B cell (primary cell): ENCODE measurements around the gene SWAP70.

Source experiments
- CTCF ChIP-seq: fragments of 200-600 bp; IDR thresholded peaks from one replicate; pipeline ENCODE4 v1.8.0; 2022; ENCODE audit warnings: antibody characterized with exemption, mild to moderate bottlenecking
- EZH2 ChIP-seq: IDR thresholded peaks from 2 replicates; pipeline ENCODE4 v1.6.1; 2012; ENCODE audit warnings: borderline replicate concordance, low read depth, mild to moderate bottlenecking, moderate library complexity, low read length; ENCODE audit not compliant: insufficient read depth, poor library complexity, severe bottlenecking

DNA sequence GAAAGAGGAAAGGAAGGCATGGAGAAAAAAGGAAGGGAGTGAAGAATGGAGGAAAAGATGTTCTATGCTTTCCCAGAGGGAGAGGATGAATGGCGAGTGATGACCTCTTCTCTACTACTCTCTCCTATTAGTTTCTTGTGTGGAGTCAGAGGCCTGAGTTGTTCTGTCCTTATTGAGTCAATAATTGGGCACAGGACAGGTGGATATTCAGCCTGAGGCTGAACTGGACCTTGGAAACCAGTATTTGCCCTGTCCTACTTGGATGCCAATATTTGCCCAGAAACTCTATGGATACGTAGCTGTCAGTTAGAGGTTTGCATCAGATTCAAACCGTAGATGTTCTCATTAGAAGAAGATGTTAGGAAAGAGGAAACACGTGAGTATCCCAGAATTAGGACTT is 17.6 kb upstream of the SWAP70 start:
- TF ChIP-seq CTCF (no peak), EZH2 (no peak)
